Keratinocyte (primary cell): Measurements from ENCODE around the gene WDR87. TPM values are rescaled to one million over a fixed set of nuclear protein-coding genes. Genes with fewer than 3 reads are reported as not detected.

Experiments used
- DNase-seq: peaks from one replicate; pipeline ENCODE4 v3.0.0-alpha.2; 2011; ENCODE audit warnings: low read depth, missing footprints, low spot score
- FAIRE-seq: peaks from 2 replicates; lab custom pipeline; 2011; peaks lifted over from hg19 to GRCh38; lab: Jason Lieb, UNC
- H2AFZ ChIP-seq: 2 replicates; pipeline ENCODE4 v1.6.0; 2012; ENCODE audit warnings: low read length, control low read depth, inconsistent platforms; ENCODE audit not compliant: control insufficient read depth
- H3K27ac ChIP-seq: 2 replicates; pipeline ENCODE4 v1.5.1; 2011; ENCODE audit warnings: low read length; ENCODE audit not compliant: control insufficient read depth, insufficient read depth
- H3K27me3 ChIP-seq: 3 replicates; pipeline ENCODE4 v1.6.0; 2011; ENCODE audit warnings: low read length; ENCODE audit not compliant: control insufficient read depth, insufficient read depth; ENCODE audit errors: extremely low read depth
- H3K36me3 ChIP-seq, 2 experiments: 2 replicates in 1 of 2; 3 replicates in 1 of 2; pipeline ENCODE4 v1.5.1; 2011; ENCODE audit warnings: low read length in 2 of 2, mild to moderate bottlenecking in 1 of 2; ENCODE audit not compliant: control insufficient read depth in 2 of 2, insufficient read depth in 2 of 2; ENCODE audit errors: extremely low read depth in 1 of 2
- H3K4me1 ChIP-seq: 3 replicates; pipeline ENCODE4 v1.5.1; 2011; ENCODE audit warnings: low read length; ENCODE audit not compliant: control insufficient read depth, insufficient read depth; ENCODE audit errors: extremely low read depth
- H3K4me2 ChIP-seq: 3 replicates; pipeline ENCODE4 v1.6.0; 2011; ENCODE audit warnings: low read depth, low read length; ENCODE audit not compliant: control insufficient read depth, insufficient read depth; ENCODE audit errors: extremely low read depth
- H3K4me3 ChIP-seq, 3 experiments: fragments of 200-600 bp in 1 of 3; sonication (generic) in 1 of 3; 2 replicates in 2 of 3; 3 replicates in 1 of 3; pipeline ENCODE4 v1.5.1; 2011 to 2016; ENCODE audit warnings: low read length in 3 of 3, mild to moderate bottlenecking in 3 of 3, control low read depth in 2 of 3, inconsistent platforms in 1 of 3, low read depth in 1 of 3, mixed read lengths in 1 of 3, mixed run types in 1 of 3, moderate library complexity in 1 of 3; ENCODE audit not compliant: control insufficient read depth in 2 of 3, insufficient read depth in 2 of 3; ENCODE audit errors: extremely low read depth in 1 of 3
- H3K79me2 ChIP-seq: 2 replicates; pipeline ENCODE4 v1.6.0; 2012; ENCODE audit warnings: low read length; ENCODE audit not compliant: control insufficient read depth, insufficient read depth
- H3K9ac ChIP-seq: 3 replicates; pipeline ENCODE4 v1.6.0; 2011; ENCODE audit warnings: low read length; ENCODE audit not compliant: control insufficient read depth, insufficient read depth; ENCODE audit errors: extremely low read depth
- H3K9me1 ChIP-seq: 3 replicates; pipeline ENCODE4 v1.6.0; 2011; ENCODE audit warnings: low read length; ENCODE audit not compliant: control insufficient read depth, insufficient read depth; ENCODE audit errors: extremely low read depth
- H3K9me3 ChIP-seq: 2 replicates; pipeline ENCODE4 v1.5.1; 2012; ENCODE audit warnings: low read depth, low read length; ENCODE audit not compliant: control insufficient read depth
- H4K20me1 ChIP-seq: 3 replicates; pipeline ENCODE4 v1.6.0; 2011; ENCODE audit warnings: low read length; ENCODE audit not compliant: control insufficient read depth, insufficient read depth; ENCODE audit errors: extremely low read depth
- CTCF ChIP-seq, 3 experiments: IDR thresholded peaks in 1 of 3; conservative IDR thresholded peaks in 1 of 3; optimal IDR thresholded peaks in 1 of 3; 2 replicates in 2 of 3; 3 replicates in 1 of 3; pipeline versions ENCODE3 to v1.5.1; 2011; ENCODE audit warnings: low read length in 3 of 3, mild to moderate bottlenecking in 3 of 3, moderate library complexity in 2 of 3, control low read depth in 1 of 3, inconsistent platforms in 1 of 3; ENCODE audit not compliant: insufficient read depth in 2 of 3; ENCODE audit errors: extremely low read depth in 1 of 3
- EZH2 ChIP-seq: IDR thresholded peaks from one replicate; pipeline ENCODE4 v1.6.1; 2012; ENCODE audit warnings: inconsistent platforms, mild to moderate bottlenecking, low read length, moderate library complexity
- dilution Hi-C: fragments of 300-500 bp; cut with MboI; formaldehyde crosslinking; loops from one replicate; pipeline ENCODE4 v1.7.0; 2020; ENCODE audit warnings: low sequenced_read_pairs; ENCODE audit not compliant: extremely low pct_ligation_motif_present
- polyA plus RNA-seq, 5 experiments: library from polyadenylated mRNA; depleted of rRNA in 3 of 5; stranded (reverse) in 3 of 5; stranded (forward) in 1 of 5; unstranded in 1 of 5; fragments of >200 nt; gene quantifications; 1 replicate in 1 of 5; 2 replicates in 3 of 5; 3 replicates in 1 of 5; pipeline versions ENCODE4 v1.2.1 to v1.2.3, GENCODE V29; 2011 to 2012; ENCODE audit warnings: missing spikeins in 2 of 5, low read depth in 1 of 5, low replicate concordance in 1 of 5

WDR87 gene
- polyA plus RNA-seq, 1 donor (not counting 4 experiments of a cell fraction or from before 2014, with no cell fraction given), result not detected

GRCh38 chr19:37885392-37885791 is 21.0 kb downstream of the WDR87 start:
- Histone ChIP-seq H3K4me3 (no peak overlapping the region), H3K79me2 (no peaks in the 10 kb centered on the region), H4K20me1 (no peaks in the 10 kb centered on the region), H3K36me3 (no peaks in the 10 kb centered on the region), H3K4me2 (no peak overlapping the region), H2AFZ (no peak overlapping the region), H3K27ac (no peak overlapping the region), H3K4me1 (no peaks in the 10 kb centered on the region), H3K9me1 (no peaks in the 10 kb centered on the region), H3K9ac (no peak overlapping the region), H3K27me3 (peaks cover 17% of the 10 kb centered on the region), H3K9me3 (peaks cover 2% of the 10 kb centered on the region)
- DNase-seq (no peak), FAIRE-seq (no peak)
- dilution Hi-C loops, result no loop called here
- TF ChIP-seq CTCF (optimal IDR thresholded peaks at IDR 0.05 in 1 of 3, IDR thresholded peaks at IDR 0.05 in 1 of 3, conservative IDR thresholded peaks at IDR 0.05 in 1 of 3; ENCODE audit: extremely low read depth in 1 of 3, insufficient read depth in 2 of 3, low read length in 3 of 3) (peak in 1 of 3 experiments; percentile 15), EZH2 (no peak)

- Histone ChIP-seq H3K36me3 (no peaks in the 10 kb centered on the region), H4K20me1 (no peaks in the 10 kb centered on the region), H3K9me3 (no peaks in the 10 kb centered on the region), H3K4me2 (no peak overlapping the region), H3K4me3 (no peak overlapping the region), H3K27ac (no peak overlapping the region), H2AFZ (no peak overlapping the region), H3K27me3 (no peaks in the 10 kb centered on the region), H3K9ac (no peak overlapping the region), H3K79me2 (no peaks in the 10 kb centered on the region), H3K9me1 (no peaks in the 10 kb centered on the region), H3K4me1 (no peaks in the 10 kb centered on the region)
- no peak for DNase-seq
- no peak for FAIRE-seq
- dilution Hi-C loops, result no loop called here
- TF ChIP-seq EZH2, result no peak
- TF ChIP-seq CTCF (optimal IDR thresholded peaks at IDR 0.05 in 1 of 3, IDR thresholded peaks at IDR 0.05 in 1 of 3, conservative IDR thresholded peaks at IDR 0.05 in 1 of 3; ENCODE audit: extremely low read depth in 1 of 3, insufficient read depth in 2 of 3, low read length in 3 of 3), result no peak
These were observed 29.2 kb downstream of the WDR87 start for GRCh38 chr19:37877147-37877546.
